ENCODE results near the gene P2RX4.
"Not testable (repeated sequence)": the region's sequence is repeated elsewhere in the genome, so short reads cannot be mapped to it uniquely, and the experiment has no call there.

Gene P2RX4

DNA sequence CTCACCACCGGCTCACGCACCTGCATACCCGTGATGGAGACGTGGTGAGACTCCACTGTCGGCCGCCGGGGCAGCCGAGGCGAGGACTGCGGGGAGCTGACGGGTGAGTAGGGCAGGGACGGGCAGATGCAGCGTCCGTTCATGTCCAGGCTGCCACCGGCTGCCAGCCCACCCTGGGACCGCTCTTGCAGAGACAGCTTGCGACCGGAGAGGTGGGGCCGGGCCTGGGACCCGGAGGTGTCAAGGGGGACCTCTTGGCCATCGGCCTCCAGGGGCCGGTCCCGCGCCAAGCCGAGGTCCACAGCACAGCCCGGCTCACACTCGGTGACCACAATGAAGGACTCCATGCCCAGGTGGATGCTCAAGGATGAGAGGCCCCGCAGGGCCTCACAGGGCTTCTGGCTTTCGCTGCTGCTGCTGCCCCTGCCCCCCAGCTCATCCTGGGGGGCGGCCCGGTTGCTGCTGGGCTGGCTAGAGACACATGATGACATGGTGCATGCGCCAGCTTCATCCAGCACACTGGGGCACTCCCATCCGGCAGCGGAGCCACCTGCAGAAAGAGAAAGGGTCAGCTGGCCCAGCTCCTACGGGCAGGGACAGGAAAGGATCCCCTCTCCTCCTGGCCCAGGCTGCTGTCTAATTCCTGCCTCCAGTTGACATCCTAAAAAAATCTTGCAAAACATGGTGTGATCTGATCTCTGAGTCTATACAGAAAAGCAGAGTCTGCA, 64.3 kb downstream of the P2RX4 start:
- TF ChIP-seq, protein P1, sequence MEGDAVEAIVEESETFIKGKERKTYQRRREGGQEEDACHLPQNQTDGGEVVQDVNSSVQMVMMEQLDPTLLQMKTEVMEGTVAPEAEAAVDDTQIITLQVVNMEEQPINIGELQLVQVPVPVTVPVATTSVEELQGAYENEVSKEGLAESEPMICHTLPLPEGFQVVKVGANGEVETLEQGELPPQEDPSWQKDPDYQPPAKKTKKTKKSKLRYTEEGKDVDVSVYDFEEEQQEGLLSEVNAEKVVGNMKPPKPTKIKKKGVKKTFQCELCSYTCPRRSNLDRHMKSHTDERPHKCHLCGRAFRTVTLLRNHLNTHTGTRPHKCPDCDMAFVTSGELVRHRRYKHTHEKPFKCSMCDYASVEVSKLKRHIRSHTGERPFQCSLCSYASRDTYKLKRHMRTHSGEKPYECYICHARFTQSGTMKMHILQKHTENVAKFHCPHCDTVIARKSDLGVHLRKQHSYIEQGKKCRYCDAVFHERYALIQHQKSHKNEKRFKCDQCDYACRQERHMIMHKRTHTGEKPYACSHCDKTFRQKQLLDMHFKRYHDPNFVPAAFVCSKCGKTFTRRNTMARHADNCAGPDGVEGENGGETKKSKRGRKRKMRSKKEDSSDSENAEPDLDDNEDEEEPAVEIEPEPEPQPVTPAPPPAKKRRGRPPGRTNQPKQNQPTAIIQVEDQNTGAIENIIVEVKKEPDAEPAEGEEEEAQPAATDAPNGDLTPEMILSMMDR (IDR thresholded peaks at IDR 0.05; ENCODE audit: insufficient read depth, low read depth, low read length, missing control alignments) = no peak
- no peak for DNase-seq (ENCODE audit: low read depth)
- H3K4me3 ChIP-seq (ENCODE audit: low read depth, low read length) = no peak overlapping the region

DNA sequence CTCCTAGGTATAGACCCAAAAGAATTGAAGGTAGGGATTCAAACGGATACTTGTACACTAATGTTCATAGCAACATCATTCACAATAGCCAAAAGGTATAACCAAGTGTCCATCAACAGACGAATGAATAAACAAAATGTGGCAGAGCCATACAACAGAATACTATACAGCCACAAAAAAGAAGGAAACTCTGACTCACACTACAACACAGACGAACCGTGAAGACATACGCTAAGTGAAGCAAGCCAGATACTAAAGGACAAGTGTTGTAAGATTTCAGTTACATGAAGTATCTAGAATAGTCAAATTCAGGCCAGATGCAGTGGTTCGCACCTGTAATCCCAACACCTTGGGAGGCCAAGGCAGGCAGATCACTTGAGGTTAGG, 67.4 kb downstream of the P2RX4 start:
- H3K4me3 ChIP-seq (ENCODE audit: low read depth, low read length) = no peak overlapping the region
- TF ChIP-seq, protein P1 (IDR thresholded peaks at IDR 0.05; ENCODE audit: insufficient read depth, low read depth, low read length, missing control alignments) = no peak
- DNase-seq (ENCODE audit: low read depth) = no peak

DNA sequence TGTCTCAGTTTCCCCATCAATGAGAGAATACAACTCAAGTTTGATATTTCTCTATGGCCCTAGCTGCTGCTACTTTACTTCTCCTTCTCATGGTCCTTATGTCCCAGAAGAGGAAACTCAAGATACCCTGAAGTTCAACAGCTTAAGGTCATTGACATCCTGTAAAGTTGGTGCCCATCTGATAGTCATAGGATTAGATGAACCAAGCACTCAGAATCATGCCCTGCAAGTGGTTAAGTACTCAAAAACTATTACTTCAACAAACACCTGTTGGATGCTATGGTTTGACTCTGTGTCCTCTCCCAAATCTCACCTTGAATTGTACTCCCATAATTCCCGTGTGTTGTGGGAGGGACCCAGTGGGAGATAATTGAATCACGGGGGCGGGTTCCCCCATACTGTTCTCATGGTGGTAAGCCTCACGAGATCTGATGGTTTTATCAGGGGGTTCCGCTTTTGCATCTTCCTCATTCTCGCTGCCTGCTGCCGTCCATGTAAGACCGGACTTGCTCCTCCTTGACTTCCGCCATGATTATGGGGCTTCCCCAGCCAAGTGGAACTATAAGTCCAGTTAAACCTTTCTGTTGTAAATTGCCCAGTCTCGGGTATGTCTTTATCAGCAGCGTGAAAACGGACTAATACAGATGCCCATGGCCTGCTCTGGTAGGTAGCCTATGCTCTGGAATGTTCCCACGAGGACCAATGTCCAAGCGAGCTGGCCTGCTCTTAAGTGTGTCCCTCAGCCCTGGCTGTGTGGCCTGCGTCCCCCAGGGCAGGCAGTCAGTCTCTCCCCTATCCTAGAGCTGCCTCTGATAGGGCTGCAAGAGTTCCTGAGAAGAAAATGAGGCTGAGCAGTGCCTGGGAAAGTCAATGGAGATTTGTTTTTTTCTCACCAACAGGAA, 68.5 kb downstream of the P2RX4 start:
- DNase-seq (ENCODE audit: low read depth) = no peak
- TF ChIP-seq, protein P1 (IDR thresholded peaks at IDR 0.05; ENCODE audit: insufficient read depth, low read depth, low read length, missing control alignments) = no peak
- H3K4me3 ChIP-seq (ENCODE audit: low read depth, low read length) = no peak overlapping the region

DNA sequence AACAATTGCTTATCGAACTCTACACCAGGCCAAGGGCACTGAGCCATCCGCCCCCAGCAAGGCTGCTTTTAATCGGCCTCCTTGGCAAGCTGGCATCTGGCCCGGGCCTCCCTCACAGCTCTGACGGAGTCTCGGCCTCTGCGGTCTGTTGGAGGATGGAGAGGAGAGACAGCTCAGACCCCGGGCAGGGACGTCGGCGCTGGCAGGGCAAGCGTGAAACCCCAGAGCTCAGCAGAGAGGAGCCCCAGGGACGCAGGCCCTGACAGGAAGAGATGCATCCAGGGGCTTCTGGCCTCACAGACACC, 69.1 kb downstream of the P2RX4 start:
- H3K4me3 ChIP-seq (ENCODE audit: low read depth, low read length) = no peak overlapping the region
- TF ChIP-seq, protein P1 (IDR thresholded peaks at IDR 0.05; ENCODE audit: insufficient read depth, low read depth, low read length, missing control alignments) = no peak

DNA sequence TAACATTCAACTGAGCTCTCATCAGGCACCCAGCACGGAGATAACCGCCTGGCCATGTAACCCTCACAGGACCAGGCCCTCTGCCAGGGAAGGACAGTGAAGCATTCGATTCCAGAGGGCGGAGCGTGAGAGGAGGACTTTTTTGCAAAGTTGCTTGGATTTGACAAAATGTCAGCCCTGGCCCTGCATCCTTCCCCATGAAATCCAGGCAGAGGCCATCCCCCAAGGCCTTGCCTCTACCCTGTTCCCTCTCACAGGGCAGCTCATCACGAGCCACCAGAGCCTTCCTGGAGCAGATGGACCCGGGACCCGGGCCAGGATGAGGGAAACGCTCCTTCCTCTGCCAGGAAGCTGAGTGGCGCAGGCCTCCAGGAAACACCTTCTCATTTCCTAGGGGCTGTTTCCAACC, 69.6 kb downstream of the P2RX4 start:
- TF ChIP-seq, protein P1 (IDR thresholded peaks at IDR 0.05; ENCODE audit: insufficient read depth, low read depth, low read length, missing control alignments) = no peak
- H3K4me3 ChIP-seq (ENCODE audit: low read depth, low read length) = no peak overlapping the region
- no peak for DNase-seq (ENCODE audit: low read depth)

More for the DNA sequence above, 69.1 kb downstream of the P2RX4 start:
- DNase-seq (ENCODE audit: low read depth) = no peak

DNA sequence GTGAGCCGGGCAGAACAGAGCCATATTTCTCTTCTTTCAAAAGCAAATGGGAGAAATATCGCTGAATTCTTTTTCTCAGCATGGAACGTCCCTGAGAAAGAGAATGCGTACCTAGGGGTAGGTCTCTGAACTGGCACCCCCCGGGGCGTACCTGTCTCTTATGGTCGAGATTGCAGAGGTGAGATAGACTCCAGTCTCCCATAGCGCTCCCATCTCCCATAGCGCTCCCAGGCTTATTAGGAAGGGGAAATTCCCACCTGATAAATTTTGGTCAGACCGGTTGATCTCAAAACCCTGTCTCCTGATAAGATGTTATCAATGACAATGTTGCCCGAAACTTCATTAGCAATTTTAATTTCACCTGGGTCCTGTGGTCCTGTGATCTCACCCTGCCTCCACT, 70.6 kb downstream of the P2RX4 start:
- not testable (repeated sequence) for H3K4me3 ChIP-seq (ENCODE audit: low read depth, low read length); DNase-seq (ENCODE audit: low read depth)

DNA sequence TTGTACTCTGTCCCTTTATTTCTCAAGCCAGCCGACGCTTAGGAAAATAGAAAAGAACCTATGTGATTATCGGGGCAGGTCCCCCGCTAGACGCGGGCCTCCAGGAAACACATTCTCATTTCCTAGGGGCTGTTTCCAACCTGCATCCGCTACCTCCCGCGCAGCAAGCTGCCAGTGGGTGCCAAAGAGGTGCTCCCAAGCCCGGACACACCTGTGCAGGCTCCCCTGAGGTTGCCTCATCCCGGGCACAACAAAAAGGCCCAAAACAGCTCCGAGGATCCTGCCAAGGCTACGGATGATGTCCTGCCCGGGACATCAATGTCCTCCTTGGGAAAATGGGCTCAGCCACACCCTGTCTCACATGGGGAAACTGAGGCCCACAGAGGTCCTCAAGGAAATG, 71.2 kb downstream of the P2RX4 start:
- not testable (repeated sequence) for H3K4me3 ChIP-seq (ENCODE audit: low read depth, low read length); DNase-seq (ENCODE audit: low read depth)

All from GM12865 (cell line).